GM23338 (cell line): Measurements from ENCODE around the gene NKD1. TPM values are rescaled to one million over a fixed set of nuclear protein-coding genes. Genes with fewer than 3 reads are reported as not detected.

Experiments
- ATAC-seq: fragments of 200-7000 bp; cut with Tn5 transposase; 3 replicates; pipeline ENCODE4 v1.9.1; 2020
- DNase-seq: peaks from one replicate; pipeline ENCODE4 v3.0.0-alpha.2; 2015; ENCODE audit warnings: low spot score
- H2AFZ ChIP-seq: fragments of 200-600 bp; sonication (generic); 2 replicates; pipeline ENCODE4 v1.8.0; 2016; ENCODE audit warnings: antibody characterized with exemption, mild to moderate bottlenecking, moderate library complexity
- H3F3A ChIP-seq: fragments of 200-600 bp; sonication (generic); replicated peaks from 2 replicates; pipeline ENCODE4 v1.8.0; 2017; ENCODE audit warnings: antibody characterized with exemption, mixed run types, low read depth
- H3K27ac ChIP-seq: fragments of 200-600 bp; sonication (generic); 2 replicates; pipeline ENCODE4 v1.6.1; 2016; ENCODE audit warnings: low read depth
- H3K27me3 ChIP-seq: fragments of 200-600 bp; sonication (generic); 2 replicates; pipeline ENCODE4 v1.8.0; 2016; ENCODE audit warnings: mild to moderate bottlenecking, mixed run types, moderate library complexity; ENCODE audit not compliant: insufficient read depth
- H3K36me3 ChIP-seq: fragments of 200-600 bp; sonication (generic); 2 replicates; pipeline ENCODE4 v1.8.0; 2016; ENCODE audit warnings: mild to moderate bottlenecking; ENCODE audit not compliant: insufficient read depth
- H3K4me1 ChIP-seq: fragments of 200-600 bp; sonication (generic); 2 replicates; pipeline ENCODE4 v1.8.0; 2016; ENCODE audit warnings: mild to moderate bottlenecking, moderate library complexity; ENCODE audit not compliant: insufficient read depth
- H3K4me2 ChIP-seq: fragments of 200-600 bp; sonication (generic); 2 replicates; pipeline ENCODE4 v1.7.1; 2017; ENCODE audit warnings: mixed run types
- H3K4me3 ChIP-seq: fragments of 200-600 bp; sonication (generic); 2 replicates; pipeline ENCODE4 v1.6.1; 2016; ENCODE audit warnings: mixed run types
- H3K79me2 ChIP-seq: fragments of 200-600 bp; sonication (generic); replicated peaks from 2 replicates; pipeline ENCODE4 v1.8.0; 2017; ENCODE audit warnings: mild to moderate bottlenecking; ENCODE audit not compliant: insufficient read depth
- H3K9me2 ChIP-seq: fragments of 200-600 bp; sonication (generic); 2 replicates; pipeline ENCODE4 v1.8.0; 2017; ENCODE audit not compliant: insufficient read depth
- H4K20me1 ChIP-seq: fragments of 200-600 bp; sonication (generic); replicated peaks from 2 replicates; pipeline ENCODE4 v1.8.0; 2017; ENCODE audit warnings: mild to moderate bottlenecking; ENCODE audit not compliant: insufficient read depth
- H3K27ac Mint-ChIP-seq: 2 replicates; pipeline ENCODE4 v1.8.0; 2020; ENCODE audit warnings: inconsistent platforms, mild to moderate bottlenecking, moderate library complexity, mixed read lengths
- H3K27me3 Mint-ChIP-seq: 3 replicates; pipeline ENCODE4 v1.8.0; 2022; ENCODE audit warnings: low read depth, mild to moderate bottlenecking, moderate library complexity, mixed read lengths, inconsistent platforms; ENCODE audit not compliant: insufficient read depth, poor library complexity
- H3K36me3 Mint-ChIP-seq: 3 replicates; pipeline ENCODE4 v1.8.0; 2021; ENCODE audit warnings: low read depth, mild to moderate bottlenecking, inconsistent platforms, moderate library complexity, mixed read lengths
- H3K4me1 Mint-ChIP-seq: 3 replicates; pipeline ENCODE4 v1.8.0; 2020; ENCODE audit warnings: mild to moderate bottlenecking, inconsistent platforms, mixed read lengths
- H3K4me3 Mint-ChIP-seq: 3 replicates; pipeline ENCODE4 v1.8.0; 2021; ENCODE audit warnings: moderate library complexity, mild to moderate bottlenecking, inconsistent platforms, mixed read lengths
- H3K9me3 Mint-ChIP-seq: 3 replicates; pipeline ENCODE4 v1.8.0; 2020; ENCODE audit warnings: moderate library complexity, mild to moderate bottlenecking, inconsistent platforms, mixed read lengths
- CREB1 ChIP-seq: fragments of 250-450 bp; sonication (Bioruptor Pico); IDR thresholded peaks from 2 replicates; pipeline ENCODE4 v1.5.0; 2020; ENCODE audit warnings: low read depth, mild to moderate bottlenecking, moderate library complexity
- EZH2 ChIP-seq: fragments of 200-600 bp; sonication (generic); IDR thresholded peaks from one replicate; pipeline ENCODE4 v1.8.0; 2017; ENCODE audit warnings: antibody characterized with exemption, mild to moderate bottlenecking, low read depth; ENCODE audit not compliant: unreplicated experiment
- EZH2phosphoT487 ChIP-seq: fragments of 200-600 bp; sonication (generic); IDR thresholded peaks from one replicate; pipeline ENCODE4 v1.8.1; 2018; ENCODE audit warnings: antibody characterized with exemption; ENCODE audit not compliant: unreplicated experiment
- JUNB ChIP-seq: IDR thresholded peaks from one replicate; pipeline ENCODE4 v1.6.1; 2016; ENCODE audit warnings: antibody characterized with exemption; ENCODE audit not compliant: unreplicated experiment
- NANOG ChIP-seq: IDR thresholded peaks from 2 replicates; pipeline ENCODE4 v1.6.1; 2016; ENCODE audit warnings: antibody characterized with exemption, borderline replicate concordance
- POLR2AphosphoS5 ChIP-seq: IDR thresholded peaks from 2 replicates; pipeline ENCODE4 v1.6.1; 2016; ENCODE audit warnings: antibody characterized with exemption, low read depth
- REST ChIP-seq: IDR thresholded peaks from one replicate; pipeline ENCODE4 v1.6.1; 2018; ENCODE audit warnings: antibody characterized with exemption; ENCODE audit not compliant: unreplicated experiment
- STAT1 ChIP-seq: IDR thresholded peaks from one replicate; pipeline ENCODE4 v1.6.1; 2016; ENCODE audit warnings: antibody characterized with exemption; ENCODE audit not compliant: unreplicated experiment
- ZNF114 ChIP-seq: fragments of 250-450 bp; sonication (Bioruptor Pico); IDR thresholded peaks from 2 replicates; pipeline ENCODE4 v1.5.0; 2020; ENCODE audit warnings: mild to moderate bottlenecking, moderate library complexity
- ZNF331 ChIP-seq: fragments of 250-450 bp; sonication (Bioruptor Pico); IDR thresholded peaks from 2 replicates; pipeline ENCODE4 v1.5.0; 2020; ENCODE audit warnings: low read depth, mild to moderate bottlenecking, moderate library complexity
- ZNF462 ChIP-seq: fragments of 250-450 bp; sonication (Bioruptor Pico); IDR thresholded peaks from 2 replicates; pipeline ENCODE4 v1.5.0; 2020; ENCODE audit warnings: mild to moderate bottlenecking, moderate library complexity
- polyA plus RNA-seq: library from polyadenylated mRNA; unstranded; fragments of >200 nt; fragmentation: Nextera tagmentation; extraction: Ambion mirVana; gene quantifications from 2 replicates; pipeline ENCODE4 v1.2.1, GENCODE V29; 2016
- total RNA-seq: library from RNA; depleted of rRNA; stranded (reverse); fragments of >200 nt; shearing (Covaris generic); gene quantifications from 2 replicates; pipeline ENCODE4 v1.2.3, GENCODE V29; 2014
- TF ChIP-seq, protein P1 (sequence below), 2 experiments: fragments of 200-600 bp in 1 of 2; sonication (generic) in 1 of 2; conservative IDR thresholded peaks; 2 replicates each; pipeline versions ENCODE4 v1.5.1 to v1.6.1; 2016 to 2017; ENCODE audit warnings: antibody characterized with exemption in 2 of 2, low read depth in 2 of 2, mild to moderate bottlenecking in 2 of 2, moderate library complexity in 1 of 2
- TF ChIP-seq, protein P2 (sequence below): IDR thresholded peaks from 2 replicates; pipeline ENCODE4 v1.6.1; 2016; ENCODE audit warnings: antibody characterized with exemption

NKD1 gene
- total and polyA plus RNA-seq, 2 experiments from 2014 or later, result 2.1 to 2.3 TPM

GRCh38 chr16:50559804-50560514 lies 11.8 kb downstream of the NKD1 start:
- H3K27me3 Mint-ChIP-seq, result peaks cover 5% of the 10 kb centered on the region
- H3K27ac Mint-ChIP-seq, result no peak overlapping the region
- Histone ChIP-seq H3K4me2 (no peak overlapping the region), H3K79me2 (no peaks in the 10 kb centered on the region), H3K9me2 (0 out of 2 replicates have a peak, but pooled peaks cover 3% of the 10 kb centered on the region), H3F3A (no peaks in the 10 kb centered on the region), H3K4me3 (no peak overlapping the region), H3K4me1 (no peaks in the 10 kb centered on the region), H3K27ac (no peak overlapping the region), H3K27me3 (no peaks in the 10 kb centered on the region), H3K36me3 (no peaks in the 10 kb centered on the region), H4K20me1 (no peaks in the 10 kb centered on the region; the same call in 1 of the 2 replicates), H2AFZ (no peak overlapping the region)
- no peak overlapping the region for H3K4me3 Mint-ChIP-seq
- TF ChIP-seq, protein P1, sequence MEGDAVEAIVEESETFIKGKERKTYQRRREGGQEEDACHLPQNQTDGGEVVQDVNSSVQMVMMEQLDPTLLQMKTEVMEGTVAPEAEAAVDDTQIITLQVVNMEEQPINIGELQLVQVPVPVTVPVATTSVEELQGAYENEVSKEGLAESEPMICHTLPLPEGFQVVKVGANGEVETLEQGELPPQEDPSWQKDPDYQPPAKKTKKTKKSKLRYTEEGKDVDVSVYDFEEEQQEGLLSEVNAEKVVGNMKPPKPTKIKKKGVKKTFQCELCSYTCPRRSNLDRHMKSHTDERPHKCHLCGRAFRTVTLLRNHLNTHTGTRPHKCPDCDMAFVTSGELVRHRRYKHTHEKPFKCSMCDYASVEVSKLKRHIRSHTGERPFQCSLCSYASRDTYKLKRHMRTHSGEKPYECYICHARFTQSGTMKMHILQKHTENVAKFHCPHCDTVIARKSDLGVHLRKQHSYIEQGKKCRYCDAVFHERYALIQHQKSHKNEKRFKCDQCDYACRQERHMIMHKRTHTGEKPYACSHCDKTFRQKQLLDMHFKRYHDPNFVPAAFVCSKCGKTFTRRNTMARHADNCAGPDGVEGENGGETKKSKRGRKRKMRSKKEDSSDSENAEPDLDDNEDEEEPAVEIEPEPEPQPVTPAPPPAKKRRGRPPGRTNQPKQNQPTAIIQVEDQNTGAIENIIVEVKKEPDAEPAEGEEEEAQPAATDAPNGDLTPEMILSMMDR (conservative IDR thresholded peaks at IDR 0.05; ENCODE audit: low read depth in 2 of 2), result no peak
- TF ChIP-seq EZH2phosphoT487 (no peak), EZH2 (no peak), POLR2AphosphoS5 (no peak), ZNF114 (CRISPR knock-in tag) (no peak), NANOG (no peak), ZNF462 (CRISPR knock-in tag) (no peak), JUNB (no peak), STAT1 (no peak), CREB1 (CRISPR knock-in tag) (no peak), ZNF331 (CRISPR knock-in tag) (no peak), REST (no peak)
- TF ChIP-seq, protein P2, sequence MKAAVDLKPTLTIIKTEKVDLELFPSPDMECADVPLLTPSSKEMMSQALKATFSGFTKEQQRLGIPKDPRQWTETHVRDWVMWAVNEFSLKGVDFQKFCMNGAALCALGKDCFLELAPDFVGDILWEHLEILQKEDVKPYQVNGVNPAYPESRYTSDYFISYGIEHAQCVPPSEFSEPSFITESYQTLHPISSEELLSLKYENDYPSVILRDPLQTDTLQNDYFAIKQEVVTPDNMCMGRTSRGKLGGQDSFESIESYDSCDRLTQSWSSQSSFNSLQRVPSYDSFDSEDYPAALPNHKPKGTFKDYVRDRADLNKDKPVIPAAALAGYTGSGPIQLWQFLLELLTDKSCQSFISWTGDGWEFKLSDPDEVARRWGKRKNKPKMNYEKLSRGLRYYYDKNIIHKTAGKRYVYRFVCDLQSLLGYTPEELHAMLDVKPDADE, result no peak
- peaks cover 9% of the 10 kb centered on the region; the same call in 2 of the 3 replicates for H3K9me3 Mint-ChIP-seq
- H3K4me1 Mint-ChIP-seq, result no peaks in the 10 kb centered on the region; the same call in 2 of the 3 replicates
- ATAC-seq (no peak), DNase-seq (no peak)
- H3K36me3 Mint-ChIP-seq, result peaks cover 8% of the 10 kb centered on the region
